NK-92 (cell line): Measurements from ENCODE around the gene PRMT3.
A peak's percentile ranks its signal among the peaks of the same experiment; 100 is the strongest.
"Not testable (repeated sequence)": the region's sequence is repeated elsewhere in the genome, so short reads cannot be mapped to it uniquely, and the experiment has no call there.

Experiments
- DNase-seq: peaks from one replicate; lab custom pipeline; 2025; ENCODE audit not compliant: unreplicated experiment; lab: John Stamatoyannopoulos, UW

Gene PRMT3

DNA sequence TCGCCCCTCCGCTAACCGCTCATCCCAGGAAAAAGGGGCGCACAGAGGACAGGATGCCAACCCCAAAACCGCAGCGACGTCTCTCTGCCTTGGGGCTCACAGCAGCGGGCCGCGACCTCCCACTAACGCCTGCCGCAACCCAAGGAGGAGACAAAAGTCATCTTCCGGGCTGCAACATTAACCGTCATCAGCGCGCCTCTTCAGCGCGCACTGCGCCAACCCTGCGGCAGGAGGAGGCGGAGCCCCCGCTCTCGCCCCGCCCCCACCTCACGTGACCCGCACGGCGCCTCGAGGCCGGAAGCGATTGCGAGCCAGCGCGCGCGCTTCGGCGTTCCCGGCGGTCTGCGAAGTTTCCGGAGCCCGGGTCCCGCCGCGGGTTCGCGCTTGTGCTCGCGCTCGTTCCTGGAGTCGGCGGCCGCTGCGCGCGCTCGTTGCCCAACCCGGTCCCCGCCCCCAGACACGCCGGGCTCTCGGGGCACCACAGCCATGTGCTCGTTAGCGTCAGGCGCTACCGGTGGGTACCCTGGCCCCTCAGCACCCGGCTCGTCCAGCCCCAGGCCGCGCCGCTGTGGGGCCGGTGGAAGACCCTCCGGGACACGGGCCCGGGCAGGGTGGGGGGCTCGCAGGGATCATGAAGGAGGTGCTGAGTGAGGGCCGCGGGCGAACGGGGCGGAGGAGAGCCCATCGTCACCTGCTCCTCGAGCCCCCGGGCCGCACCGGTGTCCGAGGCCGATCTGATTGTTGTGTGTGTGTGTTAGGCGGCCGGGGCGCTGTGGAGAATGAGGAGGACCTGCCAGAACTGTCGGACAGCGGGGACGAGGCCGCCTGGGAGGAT, at the start of gene PRMT3:
PRMT3 (plus strand) TSS at position 456 of the 835 bp plus-strand sequence; CDS start at position 487, 31 bp downstream.
- DNase-seq: peak; percentile 84

DNA sequence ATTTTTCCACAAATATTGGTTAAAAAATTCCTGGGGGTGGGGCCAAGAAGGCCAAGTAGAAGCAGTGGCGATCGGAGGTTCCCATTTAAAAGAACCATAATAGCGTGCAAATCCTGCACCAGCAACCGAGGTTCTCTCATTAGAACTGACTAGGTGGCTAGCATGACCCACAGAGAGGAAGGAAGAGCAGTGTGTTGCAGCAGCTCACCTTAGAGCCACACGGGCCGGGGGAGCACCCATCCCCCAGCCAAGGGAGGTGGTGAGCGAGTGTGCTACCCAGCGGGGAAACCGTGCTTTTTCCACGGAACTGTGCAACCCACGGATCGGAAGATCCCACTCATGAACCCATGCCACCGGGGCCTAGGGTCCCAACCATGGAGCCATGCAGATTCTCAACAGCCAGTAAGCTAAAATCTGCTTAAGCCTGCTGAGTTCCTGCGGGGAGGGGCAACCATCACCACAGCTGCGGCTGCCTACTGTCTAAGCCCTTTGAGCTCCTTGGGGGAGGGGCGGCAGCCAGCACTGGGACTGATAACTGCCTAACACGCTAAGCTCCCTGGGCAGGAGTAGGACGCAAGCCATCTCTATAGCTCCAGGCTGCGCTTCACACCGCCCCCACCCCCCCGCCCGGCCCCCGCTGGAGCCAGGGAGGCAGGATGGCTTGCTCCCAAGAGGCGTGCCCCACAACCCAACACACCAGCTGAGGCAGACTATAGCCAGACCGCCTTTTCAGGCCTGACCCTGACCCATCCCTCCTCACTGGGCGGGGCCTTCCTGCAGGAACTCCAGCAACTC, 45.0 kb upstream of the PRMT3 start:
- DNase-seq: no peak

DNA sequence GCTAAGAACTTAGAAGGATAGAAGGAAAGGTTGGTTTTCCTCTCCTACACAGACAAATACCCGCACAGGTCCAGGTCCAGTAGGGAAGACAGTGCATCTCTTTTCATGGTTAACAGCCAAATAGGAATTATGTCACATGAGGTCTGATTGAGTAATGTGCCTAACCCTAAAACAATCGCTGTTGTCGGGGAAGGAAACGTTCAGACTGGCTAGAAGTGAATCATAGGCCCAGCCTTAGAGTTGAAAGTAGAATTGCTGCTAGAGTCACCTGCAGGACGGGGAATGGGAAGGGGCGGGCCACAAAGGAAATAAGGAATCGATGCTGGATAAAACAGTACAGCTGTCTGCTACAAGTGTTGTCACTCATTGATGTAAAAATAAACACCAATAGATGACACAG, 36.4 kb upstream of the PRMT3 start:
- DNase-seq: no peak

DNA sequence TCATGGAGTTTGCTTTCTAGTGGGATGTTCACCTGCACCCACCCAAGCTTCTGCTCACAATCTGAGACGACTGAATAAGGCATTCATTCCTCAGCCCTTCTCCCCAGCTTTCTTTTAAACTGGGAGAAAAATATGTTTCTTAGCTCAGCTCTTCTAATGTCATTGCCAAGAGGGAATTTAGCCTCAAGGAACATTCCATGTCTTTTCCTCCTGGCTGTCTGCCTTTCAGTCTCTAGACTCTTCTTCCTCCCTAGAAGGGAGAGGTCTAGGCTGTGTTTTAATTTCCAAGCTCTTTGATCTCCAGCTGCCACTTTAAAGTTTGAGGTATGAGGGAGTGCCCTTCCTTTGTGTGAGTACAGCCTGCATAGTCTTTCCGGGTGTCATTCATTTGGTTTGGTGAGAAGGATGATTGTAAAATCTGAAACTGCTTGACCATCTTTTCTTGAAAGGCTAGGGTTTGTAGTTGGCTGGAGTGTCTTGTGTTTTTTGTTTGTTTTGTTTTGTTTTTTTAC, 35.7 kb upstream of the PRMT3 start:
- no peak for DNase-seq

DNA sequence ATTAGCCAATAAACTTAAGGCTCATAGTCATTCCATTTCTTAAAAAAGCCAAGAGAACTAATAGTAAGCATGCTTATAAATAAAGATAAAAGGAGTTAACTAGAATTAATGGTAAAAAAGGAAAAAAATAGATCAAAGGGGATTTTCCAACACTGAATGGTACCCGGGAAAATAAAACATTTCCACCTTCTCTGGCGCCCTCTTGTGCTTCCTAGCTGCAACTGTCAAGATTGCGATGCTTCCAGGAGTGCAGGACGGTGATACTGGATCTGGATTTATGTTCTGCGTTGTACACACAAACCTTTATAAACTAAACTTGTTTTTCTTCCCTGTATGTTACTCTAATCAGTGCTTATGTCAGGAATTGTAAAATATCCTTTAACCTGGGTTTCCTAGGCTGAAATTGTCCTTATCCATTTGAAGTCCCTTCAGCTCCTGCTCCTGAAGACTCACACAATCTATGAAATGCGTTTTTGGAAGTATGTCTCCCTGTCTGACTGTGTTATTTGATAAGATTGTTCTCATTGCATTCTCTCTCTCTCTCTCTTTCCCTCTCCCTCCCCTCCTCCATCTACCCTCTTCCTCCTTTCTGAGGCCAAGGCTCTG, 33.6 kb upstream of the PRMT3 start:
- no peak for DNase-seq

DNA sequence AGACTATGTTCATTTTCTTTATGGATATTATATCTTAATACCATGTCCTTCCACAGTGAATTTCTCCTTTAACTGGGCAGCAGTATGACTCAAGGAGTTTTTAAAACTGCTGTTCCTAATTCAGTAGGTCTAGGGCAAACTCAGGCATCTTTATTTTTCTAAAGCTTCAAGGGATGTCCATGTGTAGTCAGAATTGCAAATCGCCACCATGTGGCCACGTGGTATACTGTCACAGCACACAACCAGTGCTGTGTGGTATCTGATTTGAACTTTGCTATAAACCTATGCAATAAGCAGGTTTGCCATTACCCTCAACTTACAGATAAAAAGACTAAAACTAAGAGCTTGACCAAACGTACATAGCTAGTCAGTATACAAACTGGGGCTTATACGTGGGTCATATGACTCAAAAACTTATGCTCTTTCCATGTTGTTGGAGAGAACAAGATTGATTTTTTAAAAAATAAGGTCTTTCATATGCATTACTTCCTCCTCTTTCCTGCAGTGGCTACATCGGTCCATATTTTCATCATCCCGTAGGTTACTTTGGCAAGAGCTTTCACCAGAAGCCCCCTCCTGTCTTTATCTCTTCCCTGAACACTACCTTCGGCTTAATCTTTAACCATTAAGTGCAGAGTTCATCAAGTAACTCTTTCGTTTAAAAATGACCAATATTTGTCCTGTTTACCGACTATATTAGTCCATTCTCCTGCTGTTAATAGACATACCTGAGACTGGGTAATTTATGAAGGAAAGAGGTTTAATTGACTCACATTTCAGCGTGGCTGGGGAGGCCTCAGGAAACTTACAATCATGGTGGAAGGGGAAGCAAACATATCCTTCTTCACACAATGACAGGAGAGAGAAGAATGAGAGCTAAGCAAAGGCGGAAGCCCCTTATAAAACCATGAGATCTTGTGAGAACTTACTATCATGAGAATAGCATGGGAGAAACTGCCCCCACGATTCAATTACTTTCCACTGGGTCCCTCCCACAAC, 32.0 kb upstream of the PRMT3 start:
- no peak for DNase-seq

DNA sequence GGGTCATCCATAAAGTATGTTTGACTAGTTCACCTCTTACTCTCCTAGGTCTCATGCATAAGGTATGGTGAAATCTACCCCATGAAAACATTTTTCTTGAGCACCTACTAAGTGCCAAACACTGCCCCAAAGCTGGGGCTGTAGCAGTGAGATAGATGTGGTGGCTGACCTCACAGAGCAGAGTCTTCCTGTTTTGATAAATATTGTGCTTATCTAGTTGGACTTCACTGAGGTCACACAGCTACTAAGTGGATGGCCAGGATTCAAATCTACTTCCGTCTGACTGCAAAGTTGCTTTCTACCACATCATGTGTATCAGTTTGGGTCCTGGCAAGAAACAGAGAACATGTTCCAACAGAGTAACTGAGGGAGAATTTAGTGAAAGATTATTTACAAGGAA, 30.4 kb upstream of the PRMT3 start:
- no peak for DNase-seq

DNA sequence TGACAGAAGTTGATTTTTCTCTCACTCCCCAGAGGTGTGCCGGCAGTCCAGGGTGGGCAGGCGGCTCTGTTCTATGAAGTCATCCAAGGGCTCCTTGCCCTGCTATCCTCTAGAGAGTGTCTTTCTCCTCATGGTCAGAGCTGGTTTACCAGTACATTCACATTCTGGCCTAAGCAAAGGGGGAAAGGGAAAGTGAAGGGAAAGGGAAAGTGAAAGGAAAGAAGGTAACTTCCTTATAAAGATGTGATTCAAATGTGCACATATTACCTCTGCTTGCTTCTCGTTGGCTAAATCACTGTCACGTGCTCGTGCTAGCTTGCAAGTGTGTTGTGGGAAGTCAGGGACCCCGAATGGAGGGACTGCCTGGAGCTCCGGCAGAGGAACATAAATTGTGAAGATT, 26.9 kb upstream of the PRMT3 start:
- no peak for DNase-seq

DNA sequence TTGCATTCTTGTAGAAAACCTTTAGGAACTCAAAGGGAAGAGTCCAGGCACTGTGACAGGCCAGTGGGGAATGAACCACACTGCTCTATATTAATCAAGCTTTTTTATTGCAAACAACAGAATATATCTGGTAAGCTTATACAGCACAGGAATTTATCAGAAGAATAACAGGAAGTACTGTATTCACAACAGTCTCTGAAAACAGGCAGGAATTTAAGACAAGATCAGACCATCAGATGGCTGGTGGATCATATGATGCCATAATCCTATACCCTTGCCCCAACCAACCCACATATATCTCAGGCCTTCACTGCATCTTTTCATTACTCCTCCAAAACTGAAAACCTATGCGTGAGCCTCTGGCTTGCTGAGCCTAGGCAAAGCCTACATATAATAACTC, 25.0 kb upstream of the PRMT3 start:
- DNase-seq: no peak

DNA sequence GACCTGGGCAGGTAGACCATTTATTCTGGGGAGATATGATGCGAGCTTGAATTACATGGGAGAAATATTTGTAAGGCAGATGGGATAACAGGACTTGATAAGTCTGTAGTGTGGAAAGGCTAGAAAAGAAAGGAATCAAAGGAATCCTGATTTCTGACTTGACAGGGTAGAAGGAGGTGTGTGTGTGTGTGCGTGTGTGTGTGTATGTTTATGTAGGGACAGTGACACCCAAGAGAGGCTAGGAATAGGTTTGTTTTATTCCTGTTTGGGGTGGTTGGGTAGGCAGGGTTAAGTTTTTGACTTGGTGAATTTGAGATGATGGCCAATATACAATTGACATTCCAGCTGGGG, 24.4 kb upstream of the PRMT3 start:
- DNase-seq: no peak

DNA sequence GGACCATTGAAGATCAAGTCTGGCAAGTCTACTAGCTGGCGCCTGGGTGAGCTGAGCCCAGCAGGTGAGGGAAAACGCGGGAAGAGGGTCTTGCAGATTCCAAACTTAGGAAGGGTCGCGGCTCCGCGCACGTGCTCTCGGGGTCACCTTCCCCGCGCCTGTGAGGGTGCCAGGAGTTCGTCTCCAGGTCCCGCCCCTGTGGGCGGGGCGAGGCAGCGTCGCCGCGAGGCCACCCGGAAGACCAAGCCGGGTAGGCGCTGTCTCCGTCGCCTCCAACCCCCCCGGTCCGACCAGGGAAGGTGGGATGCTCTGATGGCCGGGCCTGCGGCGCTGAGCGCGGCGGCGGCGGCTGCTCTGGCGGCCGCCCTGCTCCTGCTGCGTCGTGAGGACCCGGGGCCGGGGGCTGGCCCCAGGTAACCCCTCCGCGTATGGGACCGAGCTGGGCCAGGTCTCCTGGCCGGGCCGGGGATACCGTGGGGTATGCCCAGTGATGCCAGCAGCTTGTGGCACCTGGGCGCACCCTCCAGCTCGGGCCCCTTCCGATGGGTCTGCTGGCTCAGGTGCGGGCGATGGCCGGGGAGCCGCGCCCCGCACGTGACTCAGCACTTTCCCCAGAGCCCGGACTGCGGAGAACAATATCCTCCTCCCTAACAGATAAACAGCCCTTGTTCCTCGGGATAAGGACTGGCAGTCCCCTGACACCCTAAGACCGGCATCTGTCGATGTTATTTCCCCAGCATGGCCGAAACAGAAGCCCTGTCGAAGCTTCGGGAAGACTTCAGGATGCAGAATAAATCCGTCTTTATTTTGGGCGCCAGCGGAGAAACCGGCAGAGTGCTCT, 23.8 kb upstream of the PRMT3 start, which contains the start of gene HTATIP2:
HTATIP2 (plus strand) TSS at position 215 of the 841 bp plus-strand sequence; CDS start at position 739, 524 bp downstream.
- DNase-seq: no peak

DNA sequence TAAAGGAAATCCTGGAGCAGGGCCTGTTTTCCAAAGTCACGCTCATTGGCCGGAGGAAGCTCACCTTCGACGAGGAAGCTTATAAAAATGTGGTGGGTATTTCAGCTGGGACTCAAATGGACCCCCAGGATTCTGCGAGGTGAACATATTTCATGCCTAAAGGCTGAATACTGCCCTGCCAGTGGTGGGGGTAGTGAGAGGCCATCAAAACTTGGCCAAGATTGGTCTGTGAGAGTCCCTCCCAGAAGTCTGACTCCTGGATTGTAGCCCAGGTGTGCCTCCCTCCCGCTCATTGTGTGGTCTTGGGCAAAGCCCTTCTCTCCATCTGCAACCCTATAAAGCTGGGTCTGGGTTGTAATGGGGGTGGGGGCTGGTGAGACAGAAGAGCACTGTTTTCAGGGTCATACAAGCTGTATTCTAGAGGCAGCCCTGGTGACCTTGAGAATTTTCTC, 23.1 kb upstream of the PRMT3 start:
- DNase-seq: no peak

DNA sequence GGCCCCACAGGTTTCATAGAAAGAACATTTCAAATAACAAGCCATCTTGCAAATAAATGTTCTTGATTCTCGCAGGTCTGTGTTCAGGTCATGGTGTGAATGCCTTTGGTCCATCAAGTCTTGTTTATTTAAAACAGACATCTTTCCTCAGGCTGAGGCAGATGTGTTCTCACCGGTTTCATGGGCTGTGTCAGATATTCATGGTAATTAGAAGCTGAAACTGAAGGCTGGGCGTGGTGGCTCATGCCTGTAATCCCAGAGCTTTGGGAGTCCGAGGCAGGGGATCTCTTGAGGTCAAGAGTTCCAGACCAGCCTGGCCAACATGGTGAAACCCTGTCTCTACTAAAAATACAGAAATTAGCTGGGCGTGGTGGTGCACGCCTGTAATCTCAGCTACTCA, 22.1 kb upstream of the PRMT3 start:
- DNase-seq: not testable (repeated sequence)

DNA sequence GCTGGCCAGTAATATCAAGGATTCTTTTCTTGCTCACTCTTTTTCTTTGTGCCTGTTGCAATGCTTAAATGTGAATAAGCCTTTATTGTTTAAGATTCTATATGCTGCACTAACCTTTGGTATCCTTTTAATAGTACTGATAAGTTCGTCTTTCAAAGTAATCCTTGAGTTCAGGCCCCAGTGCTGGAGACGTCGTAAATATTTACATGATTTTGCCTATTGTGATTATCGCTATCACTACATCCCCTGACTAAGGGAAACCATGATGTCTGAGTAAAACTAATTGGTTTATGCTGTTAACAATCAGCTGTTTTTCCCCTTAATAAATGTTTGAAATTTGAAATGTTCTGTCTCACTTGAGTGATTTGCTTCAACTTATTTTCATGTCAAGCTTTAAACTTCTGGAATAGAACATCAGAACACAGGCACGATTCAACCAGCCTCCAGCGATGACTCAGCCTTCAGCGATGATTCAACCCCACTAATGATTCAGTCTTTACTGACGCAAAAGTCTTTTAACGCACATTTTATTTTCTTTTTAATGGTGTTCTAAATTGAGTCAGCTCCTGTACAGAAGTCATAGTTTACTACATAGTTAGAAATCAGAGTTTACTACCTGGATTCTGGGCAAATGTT, 20.1 kb upstream of the PRMT3 start:
- DNase-seq: no peak

DNA sequence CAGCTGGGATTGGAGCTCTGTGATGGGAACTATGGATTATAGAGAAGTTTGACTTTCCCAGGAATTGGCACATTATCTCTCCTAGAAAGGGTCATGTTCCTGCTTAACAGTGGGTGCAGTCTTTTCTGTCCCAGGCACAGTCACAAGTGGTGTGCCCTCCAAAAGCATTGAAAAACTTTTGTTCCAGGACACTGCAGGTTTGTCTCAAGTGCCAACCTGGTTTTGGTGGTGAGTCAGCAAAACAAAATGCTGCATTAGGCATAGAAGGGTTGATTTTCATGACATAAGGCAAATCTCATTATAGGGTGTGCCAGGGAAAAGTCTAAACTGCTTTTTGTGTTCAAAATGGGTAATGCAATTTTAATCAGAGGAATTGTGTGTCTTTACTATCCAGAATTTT, 19.1 kb upstream of the PRMT3 start:
- DNase-seq: no peak

DNA sequence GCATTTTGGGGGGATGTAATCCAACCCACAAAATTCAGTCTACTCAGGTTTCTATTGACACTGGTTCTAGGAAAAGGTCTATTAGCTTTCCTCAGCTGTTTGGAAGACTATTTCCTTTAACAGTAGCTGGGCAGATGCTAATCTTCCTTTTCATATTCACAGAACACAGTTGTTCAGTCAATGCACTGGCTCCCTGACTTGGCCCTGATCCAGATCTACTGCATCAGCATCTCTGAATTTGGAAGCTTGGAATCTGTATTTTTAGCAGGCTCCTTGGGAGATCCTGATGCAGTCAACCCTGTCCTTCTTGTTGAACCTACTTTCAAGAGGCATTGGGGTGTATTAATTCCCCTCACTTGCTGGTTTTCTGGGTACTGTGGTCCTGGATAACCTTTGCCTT, 17.7 kb upstream of the PRMT3 start:
- no peak for DNase-seq

DNA sequence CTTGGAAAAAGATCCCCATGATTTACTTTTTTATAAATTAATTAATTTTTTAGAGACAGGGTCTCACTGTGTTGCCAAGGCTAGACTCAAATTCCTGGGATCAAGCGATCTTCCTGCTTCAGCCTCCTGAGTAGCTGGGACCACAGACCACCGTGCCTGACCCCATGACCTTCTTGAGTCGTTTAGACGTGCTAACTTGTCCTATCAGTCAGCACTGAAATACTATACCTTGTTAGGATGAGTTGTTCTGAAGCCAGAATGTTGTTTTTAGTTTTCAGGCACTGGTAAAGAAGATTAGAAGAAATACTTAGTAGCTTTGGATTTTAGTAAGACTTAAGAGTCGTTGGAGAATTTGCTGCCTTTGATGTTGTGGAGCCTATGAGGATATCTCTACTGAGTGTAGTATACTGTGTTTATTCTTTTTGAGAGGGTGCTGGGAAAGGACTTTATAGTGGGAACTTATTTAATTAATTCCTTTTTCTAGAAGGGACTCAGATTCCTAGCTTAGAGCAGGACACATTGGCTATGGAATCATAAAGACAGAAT, 15.4 kb upstream of the PRMT3 start:
- DNase-seq: no peak

DNA sequence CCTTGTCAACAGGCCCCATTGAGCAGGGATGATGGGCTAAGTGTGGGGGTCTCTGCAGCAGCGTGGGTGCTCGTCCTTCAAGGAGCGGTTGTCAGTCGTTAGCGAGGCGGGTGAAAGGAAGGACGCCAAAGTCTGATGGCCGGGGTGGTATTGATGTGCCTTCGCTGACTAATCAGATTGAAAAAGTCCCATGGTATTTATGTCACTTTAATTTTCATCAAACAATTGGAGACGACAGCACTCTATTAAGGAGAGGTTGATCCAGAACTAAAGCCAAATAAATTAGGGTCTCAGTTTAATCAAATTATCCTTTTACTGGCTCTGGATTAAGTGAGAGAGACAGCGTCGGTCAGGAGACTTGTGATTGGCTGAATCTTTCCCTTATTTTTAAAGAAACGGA, 14.4 kb upstream of the PRMT3 start:
- DNase-seq: no peak
